ENCODE data around the gene KDR. TPM values are rescaled to one million over a fixed set of nuclear protein-coding genes. Genes with fewer than 3 reads are reported as not detected.

KDR gene
- total RNA-seq, 1 experiment from 2014 or later: 0.52 TPM

- Histone ChIP-seq H3K9me2 (ENCODE audit: insufficient read depth) (no peaks in the 10 kb centered on the region), H3K4me2 (ENCODE audit: low read length) (no peak overlapping the region), H3K36me3 (ENCODE audit: control insufficient read depth in 1 of 2, insufficient read depth in 2 of 2, low read length in 2 of 2) (no peaks in the 10 kb centered on the region), H3K79me2 (ENCODE audit: insufficient read depth, low read length) (no peaks in the 10 kb centered on the region), H3K4me1 (ENCODE audit: control insufficient read depth in 1 of 2, insufficient read depth in 2 of 2, low read length in 2 of 2) (no peaks in the 10 kb centered on the region), H3K27ac (ENCODE audit: low read depth, low read length) (no peak overlapping the region), H3K9me3 (ENCODE audit: control insufficient read depth in 1 of 2, insufficient read depth in 1 of 2, low read depth in 1 of 2, low read length in 2 of 2) (no peaks in the 10 kb centered on the region), H3K9ac (ENCODE audit: low read length) (no peak overlapping the region), H3K4me3 (replicated peaks in 1 of 2; ENCODE audit: low read depth in 1 of 2, low read length in 2 of 2) (no peak overlapping the region), H4K20me1 (ENCODE audit: insufficient read depth) (no peaks in the 10 kb centered on the region), H2AFZ (ENCODE audit: low read depth, low read length, poor library complexity, severe bottlenecking) (no peak overlapping the region), H3K27me3 (ENCODE audit: insufficient read depth, low read length) (peaks cover 4% of the 10 kb centered on the region; the same call in 1 of the 2 replicates)
- no peak for TF ChIP-seq CBX3 (IDR thresholded peaks at IDR 0.05; ENCODE audit: low read depth)
- TF ChIP-seq MAX (IDR thresholded peaks at IDR 0.05): no peak
- TF ChIP-seq YY1 (IDR thresholded peaks at IDR 0.05; ENCODE audit: extremely low read depth, insufficient replicate concordance, low read depth, low read length): no peak
- TF ChIP-seq TCF7L2 (IDR thresholded peaks at IDR 0.05; ENCODE audit: borderline replicate concordance, extremely low read depth, insufficient read depth, insufficient read length): no peak
- ATAC-seq (no peak), DNase-seq (ENCODE audit: low read depth, low spot score) (no peak)
- ChIA-PET CTCF (no interaction called here), POLR2A (no interaction called here), RAD21 (ENCODE audit: low non-redundant PET in 1 of 2, low total read pairs in 2 of 2, uncharacterized antibody in 2 of 2, unreplicated experiment in 2 of 2) (no interaction called here)
- intact Hi-C loops (cut with micrococcal nuclease): no loop called here
- BruUV-seq (replicated peaks): no TSS peak
Measured at GRCh38 chr4:55110131-55110530, 15.3 kb downstream of the KDR start.

- CTCF ChIA-PET: no interaction called here
- H3K9me3 ChIP-seq (ENCODE audit: control insufficient read depth in 1 of 2, insufficient read depth in 1 of 2, low read depth in 1 of 2, low read length in 2 of 2): no peaks in the 10 kb centered on the region
- intact Hi-C loops (cut with micrococcal nuclease): no loop called here
- no peak overlapping the region for H3K4me3 ChIP-seq (replicated peaks in 1 of 2; ENCODE audit: low read depth in 1 of 2, low read length in 2 of 2)
- H2AFZ ChIP-seq (ENCODE audit: low read depth, low read length, poor library complexity, severe bottlenecking): no peak overlapping the region
- POLR2A ChIA-PET: no interaction called here
- H3K4me1 ChIP-seq (ENCODE audit: control insufficient read depth in 1 of 2, insufficient read depth in 2 of 2, low read length in 2 of 2): no peaks in the 10 kb centered on the region
- no TSS peak for BruUV-seq (replicated peaks)
- H3K9me2 ChIP-seq (ENCODE audit: insufficient read depth): no peaks in the 10 kb centered on the region
- no peaks in the 10 kb centered on the region for H3K36me3 ChIP-seq (ENCODE audit: control insufficient read depth in 1 of 2, insufficient read depth in 2 of 2, low read length in 2 of 2)
- no peak for TF ChIP-seq EZH2 (IDR thresholded peaks at IDR 0.05)
- no peak for TF ChIP-seq TCF7L2 (IDR thresholded peaks at IDR 0.05; ENCODE audit: borderline replicate concordance, extremely low read depth, insufficient read depth, insufficient read length)
- no peak for TF ChIP-seq POLR2A (IDR thresholded peaks at IDR 0.05; ENCODE audit: borderline replicate concordance, extremely low read depth, insufficient read depth, insufficient read length)
- no peak for TF ChIP-seq ZNF274 (IDR thresholded peaks at IDR 0.05; ENCODE audit: low read depth, low read length)
- TF ChIP-seq SIN3A (IDR thresholded peaks at IDR 0.05; ENCODE audit: low read depth): no peak
- no peak for TF ChIP-seq CBX3 (IDR thresholded peaks at IDR 0.05; ENCODE audit: low read depth)
- TF ChIP-seq RAD21 (IDR thresholded peaks at IDR 0.05; ENCODE audit: low read depth): no peak
- no peak for TF ChIP-seq REST (IDR thresholded peaks at IDR 0.05; ENCODE audit: low read depth)
- H3K9ac ChIP-seq (ENCODE audit: low read length): no peak overlapping the region
- no peak for ATAC-seq
- peaks cover 5% of the 10 kb centered on the region; the same call in 1 of the 2 replicates for H3K27me3 ChIP-seq (ENCODE audit: insufficient read depth, low read length)
- RAD21 ChIA-PET (ENCODE audit: low non-redundant PET in 1 of 2, low total read pairs in 2 of 2, uncharacterized antibody in 2 of 2, unreplicated experiment in 2 of 2): no interaction called here
- DNase-seq (ENCODE audit: low read depth, low spot score): no peak
- no peaks in the 10 kb centered on the region for H4K20me1 ChIP-seq (ENCODE audit: insufficient read depth)
- H3K4me2 ChIP-seq (ENCODE audit: low read length): no peak overlapping the region
- no peak overlapping the region for H3K27ac ChIP-seq (ENCODE audit: low read depth, low read length)
- H3K79me2 ChIP-seq (ENCODE audit: insufficient read depth, low read length): no peaks in the 10 kb centered on the region
Measured at GRCh38 chr4:55107054-55107453, 18.3 kb downstream of the KDR start.

Measured in HCT116 (cell line).